SK-N-SH treated with all-trans-retinoic acid at 6 μM for 48 hours (cell line): ENCODE results near the gene TSPAN3.

Experiments used
- ATAC-seq: fragments of 200-7000 bp; cut with Tn5 transposase; 3 replicates; pipeline ENCODE4 v1.9.1; 2020; ENCODE audit warnings: mild to moderate bottlenecking, moderate library complexity
- BACH2 ChIP-seq: fragments of 250-450 bp; sonication (Bioruptor Pico); IDR thresholded peaks from 2 replicates; pipeline ENCODE4 v1.9.0; 2021; ENCODE audit warnings: mild to moderate bottlenecking, borderline replicate concordance
- CSDC2 ChIP-seq: fragments of 250-450 bp; sonication (Bioruptor Pico); IDR thresholded peaks from 2 replicates; pipeline ENCODE4 v1.5.0; 2020; ENCODE audit warnings: mild to moderate bottlenecking, moderate library complexity
- ESRRG ChIP-seq: fragments of 250-450 bp; sonication (Bioruptor Pico); IDR thresholded peaks from 2 replicates; pipeline ENCODE4 v1.6.1; 2021; ENCODE audit warnings: mild to moderate bottlenecking
- GLIS3 ChIP-seq: fragments of 250-450 bp; sonication (Bioruptor Pico); IDR thresholded peaks from 2 replicates; pipeline ENCODE4 v1.5.0; 2020; ENCODE audit warnings: mild to moderate bottlenecking, moderate library complexity
- ISL1 ChIP-seq: fragments of 250-450 bp; sonication (Bioruptor Pico); IDR thresholded peaks from 2 replicates; pipeline ENCODE4 v2.1.2; 2022; ENCODE audit warnings: mild to moderate bottlenecking, moderate library complexity
- OSR1 ChIP-seq: fragments of 250-450 bp; sonication (Bioruptor Pico); IDR thresholded peaks from 2 replicates; pipeline ENCODE4 v1.8.0; 2022; ENCODE audit warnings: moderate library complexity, mild to moderate bottlenecking, inconsistent platforms
- PPARA ChIP-seq: fragments of 250-450 bp; sonication (Bioruptor Pico); IDR thresholded peaks from 2 replicates; pipeline ENCODE4 v1.5.0; 2020; ENCODE audit warnings: mild to moderate bottlenecking, borderline replicate concordance
- RARB ChIP-seq: fragments of 250-450 bp; sonication (Bioruptor Pico); IDR thresholded peaks from 2 replicates; pipeline ENCODE4 v1.8.0; 2021; ENCODE audit warnings: mild to moderate bottlenecking, moderate library complexity
- SNAI2 ChIP-seq: fragments of 250-450 bp; sonication (Bioruptor Pico); IDR thresholded peaks from 2 replicates; pipeline ENCODE4 v1.5.0; 2020; ENCODE audit warnings: mild to moderate bottlenecking, moderate library complexity
- TOX ChIP-seq: fragments of 250-450 bp; sonication (Bioruptor Pico); IDR thresholded peaks from 2 replicates; pipeline ENCODE4 v1.8.0; 2021; ENCODE audit warnings: mild to moderate bottlenecking, moderate library complexity, borderline replicate concordance
- ZC3H10 ChIP-seq: fragments of 250-450 bp; sonication (Bioruptor Pico); IDR thresholded peaks from 2 replicates; pipeline ENCODE4 v1.5.1; 2021; ENCODE audit warnings: mild to moderate bottlenecking, moderate library complexity
- ZFP3 ChIP-seq: fragments of 250-450 bp; sonication (Bioruptor Pico); IDR thresholded peaks from 2 replicates; pipeline ENCODE4 v1.5.0; 2020; ENCODE audit warnings: mild to moderate bottlenecking, moderate library complexity
- ZFP30 ChIP-seq: fragments of 450-650 bp; formaldehyde crosslinking; IDR thresholded peaks from 2 replicates; pipeline ENCODE4 v1.5.0; 2022; ENCODE audit warnings: mild to moderate bottlenecking, moderate library complexity
- ZNF565 ChIP-seq: fragments of 450-650 bp; formaldehyde crosslinking; conservative IDR thresholded peaks from 2 replicates; pipeline ENCODE4 v1.5.0; 2020; ENCODE audit warnings: low read depth, mild to moderate bottlenecking, moderate library complexity
- ZNF8 ChIP-seq: fragments of 450-650 bp; formaldehyde crosslinking; IDR thresholded peaks from 2 replicates; pipeline ENCODE4 v1.5.0; 2020; ENCODE audit warnings: mild to moderate bottlenecking, moderate library complexity
- TF ChIP-seq, protein P1 (sequence below): fragments of 250-450 bp; sonication (Bioruptor Pico); IDR thresholded peaks from 2 replicates; pipeline ENCODE4 v1.5.1; 2020; ENCODE audit warnings: low read depth, mild to moderate bottlenecking, moderate library complexity
- TF ChIP-seq, protein P2 (sequence below): fragments of 250-450 bp; sonication (Bioruptor Pico); IDR thresholded peaks from 2 replicates; pipeline ENCODE4 v1.8.0; 2021; ENCODE audit warnings: low read depth, mild to moderate bottlenecking, moderate library complexity, borderline replicate concordance
- TF ChIP-seq, protein P3 (sequence below): fragments of 250-450 bp; sonication (Bioruptor Pico); IDR thresholded peaks from 2 replicates; pipeline ENCODE4 v1.5.0; 2020; ENCODE audit warnings: mild to moderate bottlenecking, moderate library complexity

TSPAN3 gene

DNA sequence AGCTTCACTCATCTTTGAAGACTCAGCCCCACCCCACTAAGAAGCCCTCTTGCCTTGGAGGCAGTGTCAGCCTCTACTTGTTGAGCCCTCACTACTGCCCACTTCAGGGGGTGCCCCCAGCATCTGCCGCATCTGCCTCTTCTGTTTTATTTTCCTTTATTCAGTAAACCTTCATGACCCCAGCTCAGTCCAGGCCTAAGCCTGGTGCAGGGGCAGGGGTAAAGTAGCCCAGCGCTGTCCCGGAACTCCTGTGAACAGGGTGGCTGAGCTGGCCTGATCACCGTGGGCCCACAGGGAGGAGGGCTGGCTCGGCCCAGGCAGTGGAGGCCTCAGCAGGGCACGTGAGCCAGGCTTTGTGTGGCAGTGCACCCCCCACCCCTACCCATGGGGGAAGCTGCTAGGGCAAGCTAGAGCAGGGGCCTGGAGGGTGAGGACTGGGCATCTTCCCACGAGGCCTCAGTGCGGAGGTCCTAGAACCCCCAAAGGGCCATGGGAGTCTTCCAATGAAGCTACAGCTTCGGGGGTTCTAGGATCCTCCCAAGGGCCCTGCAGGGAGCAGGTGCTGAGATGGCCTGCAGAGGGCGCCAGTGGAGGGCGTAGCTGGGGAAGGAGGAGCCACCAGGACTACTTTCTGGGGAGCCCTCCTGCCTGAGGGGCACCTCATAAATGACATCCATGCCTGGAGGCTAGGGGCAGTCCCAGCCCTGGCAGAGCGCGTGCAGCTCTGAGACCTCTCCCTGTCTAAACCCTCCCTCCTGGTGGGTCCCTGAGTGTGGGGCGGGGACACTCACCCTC, 36.0 kb downstream of the TSPAN3 start (continued):
- TF ChIP-seq BACH2 (no peak), ZNF565 (CRISPR knock-in tag) (no peak)
- TF ChIP-seq, protein P1, sequence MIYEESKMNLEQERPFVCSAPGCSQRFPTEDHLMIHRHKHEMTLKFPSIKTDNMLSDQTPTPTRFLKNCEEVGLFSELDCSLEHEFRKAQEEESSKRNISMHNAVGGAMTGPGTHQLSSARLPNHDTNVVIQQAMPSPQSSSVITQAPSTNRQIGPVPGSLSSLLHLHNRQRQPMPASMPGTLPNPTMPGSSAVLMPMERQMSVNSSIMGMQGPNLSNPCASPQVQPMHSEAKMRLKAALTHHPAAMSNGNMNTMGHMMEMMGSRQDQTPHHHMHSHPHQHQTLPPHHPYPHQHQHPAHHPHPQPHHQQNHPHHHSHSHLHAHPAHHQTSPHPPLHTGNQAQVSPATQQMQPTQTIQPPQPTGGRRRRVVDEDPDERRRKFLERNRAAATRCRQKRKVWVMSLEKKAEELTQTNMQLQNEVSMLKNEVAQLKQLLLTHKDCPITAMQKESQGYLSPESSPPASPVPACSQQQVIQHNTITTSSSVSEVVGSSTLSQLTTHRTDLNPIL (CRISPR knock-in tag): no peak

GRCh38 chr15:77033729-77034671, 36.9 kb downstream of the TSPAN3 start:
- no peak for ATAC-seq
- no peak for TF ChIP-seq CSDC2 (CRISPR knock-in tag)
- TF ChIP-seq PPARA (CRISPR knock-in tag): no peak
- no peak for TF ChIP-seq ZNF8
- no peak for TF ChIP-seq BACH2
- TF ChIP-seq ZC3H10 (CRISPR knock-in tag): no peak
- no peak for TF ChIP-seq RARB (CRISPR knock-in tag)
- TF ChIP-seq TOX: no peak
- TF ChIP-seq ESRRG (CRISPR knock-in tag): no peak
- no peak for TF ChIP-seq GLIS3 (CRISPR knock-in tag)

DNA sequence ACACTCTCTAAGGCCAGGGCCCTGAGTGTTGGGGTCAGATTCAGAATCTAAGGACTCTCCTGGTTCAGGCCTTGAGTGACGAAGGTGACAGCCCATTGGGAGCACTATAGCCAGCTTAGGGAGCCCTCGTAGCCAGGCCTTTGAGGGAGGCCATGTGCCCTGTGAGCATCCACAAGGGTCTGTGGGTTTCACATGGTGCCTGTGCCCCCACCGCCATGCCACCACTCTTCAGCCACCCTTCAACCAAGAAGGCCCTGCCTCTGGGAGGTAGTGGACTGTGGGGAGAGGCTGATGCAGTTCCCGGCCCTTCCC, 37.5 kb downstream of the TSPAN3 start:
- no peak for ATAC-seq
- TF ChIP-seq ISL1 (CRISPR knock-in tag) (no peak), TOX (no peak), GLIS3 (CRISPR knock-in tag) (no peak)

- no peak for ATAC-seq
- TF ChIP-seq OSR1 (CRISPR knock-in tag): no peak
- no peak for TF ChIP-seq ZFP30 (CRISPR knock-in tag)
- no peak for TF ChIP-seq ISL1 (CRISPR knock-in tag)
- TF ChIP-seq, protein P2, sequence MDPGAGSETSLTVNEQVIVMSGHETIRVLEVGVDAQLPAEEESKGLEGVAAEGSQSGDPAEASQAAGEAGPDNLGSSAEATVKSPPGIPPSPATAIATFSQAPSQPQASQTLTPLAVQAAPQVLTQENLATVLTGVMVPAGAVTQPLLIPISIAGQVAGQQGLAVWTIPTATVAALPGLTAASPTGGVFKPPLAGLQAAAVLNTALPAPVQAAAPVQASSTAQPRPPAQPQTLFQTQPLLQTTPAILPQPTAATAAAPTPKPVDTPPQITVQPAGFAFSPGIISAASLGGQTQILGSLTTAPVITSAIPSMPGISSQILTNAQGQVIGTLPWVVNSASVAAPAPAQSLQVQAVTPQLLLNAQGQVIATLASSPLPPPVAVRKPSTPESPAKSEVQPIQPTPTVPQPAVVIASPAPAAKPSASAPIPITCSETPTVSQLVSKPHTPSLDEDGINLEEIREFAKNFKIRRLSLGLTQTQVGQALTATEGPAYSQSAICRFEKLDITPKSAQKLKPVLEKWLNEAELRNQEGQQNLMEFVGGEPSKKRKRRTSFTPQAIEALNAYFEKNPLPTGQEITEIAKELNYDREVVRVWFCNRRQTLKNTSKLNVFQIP: no peak
- TF ChIP-seq ZC3H10 (CRISPR knock-in tag): no peak
- TF ChIP-seq SNAI2: no peak
- TF ChIP-seq RARB (CRISPR knock-in tag): no peak
- TF ChIP-seq, protein P3, sequence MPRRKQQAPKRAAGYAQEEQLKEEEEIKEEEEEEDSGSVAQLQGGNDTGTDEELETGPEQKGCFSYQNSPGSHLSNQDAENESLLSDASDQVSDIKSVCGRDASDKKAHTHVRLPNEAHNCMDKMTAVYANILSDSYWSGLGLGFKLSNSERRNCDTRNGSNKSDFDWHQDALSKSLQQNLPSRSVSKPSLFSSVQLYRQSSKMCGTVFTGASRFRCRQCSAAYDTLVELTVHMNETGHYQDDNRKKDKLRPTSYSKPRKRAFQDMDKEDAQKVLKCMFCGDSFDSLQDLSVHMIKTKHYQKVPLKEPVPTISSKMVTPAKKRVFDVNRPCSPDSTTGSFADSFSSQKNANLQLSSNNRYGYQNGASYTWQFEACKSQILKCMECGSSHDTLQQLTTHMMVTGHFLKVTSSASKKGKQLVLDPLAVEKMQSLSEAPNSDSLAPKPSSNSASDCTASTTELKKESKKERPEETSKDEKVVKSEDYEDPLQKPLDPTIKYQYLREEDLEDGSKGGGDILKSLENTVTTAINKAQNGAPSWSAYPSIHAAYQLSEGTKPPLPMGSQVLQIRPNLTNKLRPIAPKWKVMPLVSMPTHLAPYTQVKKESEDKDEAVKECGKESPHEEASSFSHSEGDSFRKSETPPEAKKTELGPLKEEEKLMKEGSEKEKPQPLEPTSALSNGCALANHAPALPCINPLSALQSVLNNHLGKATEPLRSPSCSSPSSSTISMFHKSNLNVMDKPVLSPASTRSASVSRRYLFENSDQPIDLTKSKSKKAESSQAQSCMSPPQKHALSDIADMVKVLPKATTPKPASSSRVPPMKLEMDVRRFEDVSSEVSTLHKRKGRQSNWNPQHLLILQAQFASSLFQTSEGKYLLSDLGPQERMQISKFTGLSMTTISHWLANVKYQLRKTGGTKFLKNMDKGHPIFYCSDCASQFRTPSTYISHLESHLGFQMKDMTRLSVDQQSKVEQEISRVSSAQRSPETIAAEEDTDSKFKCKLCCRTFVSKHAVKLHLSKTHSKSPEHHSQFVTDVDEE (CRISPR knock-in tag): no peak
- TF ChIP-seq ZFP3 (CRISPR knock-in tag): no peak
- no peak for TF ChIP-seq ZNF8
- TF ChIP-seq, protein P1 (CRISPR knock-in tag): no peak
Measured at GRCh38 chr15:77032647-77033416, 38.1 kb downstream of the TSPAN3 start.
